H1 (cell line): ENCODE data around the gene PNCK. TPM values are rescaled to one million over a fixed set of nuclear protein-coding genes. Genes with fewer than 3 reads are reported as not detected.

Experiments used
- CTCF ChIA-PET: fragments of 300-600 bp; sonication (Branson Sonifier 250); formaldehyde crosslinking; loops from one replicate; lab custom pipeline; 2021; ENCODE audit not compliant: partially characterized antibody; lab: Charles Lee
- POLR2A ChIA-PET: fragments of 300-600 bp; sonication (Branson Sonifier 250); formaldehyde crosslinking; loops from one replicate; lab custom pipeline; 2021; ENCODE audit warnings: inconsistent platforms; ENCODE audit not compliant: partially characterized antibody; lab: Charles Lee
- DNase-seq, 2 experiments: peaks; one replicate each; pipeline versions ENCODE4 v3.0.0 to v3.0.0-alpha.2; 2010 to 2022; ENCODE audit warnings: low spot score in 2 of 2, low read depth in 1 of 2, mixed read lengths in 1 of 2
- FAIRE-seq: peaks from 2 replicates; lab custom pipeline; 2011; peaks lifted over from hg19 to GRCh38; lab: Jason Lieb, UNC
- H2AFZ ChIP-seq: 2 replicates; pipeline ENCODE4 v1.8.1; 2012; ENCODE audit warnings: low read length, inconsistent platforms
- H2AK5ac ChIP-seq: 2 replicates; pipeline ENCODE4 v1.6.1; 2013; ENCODE audit warnings: low read depth, low read length
- H2BK120ac ChIP-seq: replicated peaks from 2 replicates; pipeline ENCODE3; 2013; ENCODE audit warnings: low read depth, low read length, inconsistent platforms
- H2BK12ac ChIP-seq: 2 replicates; pipeline ENCODE4 v1.6.1; 2013; ENCODE audit warnings: low read depth, low read length
- H2BK15ac ChIP-seq: 2 replicates; pipeline ENCODE4 v1.6.1; 2013; ENCODE audit warnings: low read length
- H2BK20ac ChIP-seq: 2 replicates; pipeline ENCODE4 v1.6.1; 2013; ENCODE audit warnings: low read length
- H2BK5ac ChIP-seq: 2 replicates; pipeline ENCODE4 v1.6.1; 2013; ENCODE audit warnings: low read depth, low read length
- H3K14ac ChIP-seq: 2 replicates; pipeline ENCODE4 v1.6.1; 2013; ENCODE audit warnings: inconsistent platforms; ENCODE audit not compliant: insufficient read length
- H3K18ac ChIP-seq: 2 replicates; pipeline ENCODE4 v1.6.1; 2013; ENCODE audit warnings: low read length; ENCODE audit errors: extremely low read depth
- H3K23ac ChIP-seq: 2 replicates; pipeline ENCODE4 v1.6.1; 2013; ENCODE audit warnings: inconsistent platforms; ENCODE audit not compliant: insufficient read length
- H3K23me2 ChIP-seq: 2 replicates; pipeline ENCODE4 v1.6.1; 2013; ENCODE audit warnings: low read depth, low read length
- H3K27ac ChIP-seq: 2 replicates; pipeline ENCODE4 v1.6.1; 2011; ENCODE audit warnings: low read depth, low read length, inconsistent platforms
- H3K27me3 ChIP-seq, 4 experiments: replicated peaks in 1 of 4; 1 replicate in 1 of 4; 2 replicates in 3 of 4; pipeline versions ENCODE4 v1.6.1 to v1.8.1; 2011 to 2013; ENCODE audit warnings: low read length in 3 of 4, mild to moderate bottlenecking in 3 of 4, inconsistent platforms in 2 of 4, mixed read lengths in 2 of 4, moderate library complexity in 1 of 4; ENCODE audit not compliant: control insufficient read depth in 3 of 4, insufficient read depth in 3 of 4; ENCODE audit errors: extremely low read depth in 1 of 4
- H3K36me3 ChIP-seq, 4 experiments: 2 replicates each; pipeline versions ENCODE4 v1.6.1 to v1.8.1; 2011 to 2013; ENCODE audit warnings: mild to moderate bottlenecking in 4 of 4, low read length in 3 of 4, moderate library complexity in 2 of 4, control low read depth in 1 of 4, inconsistent platforms in 1 of 4; ENCODE audit not compliant: insufficient read depth in 4 of 4, control insufficient read depth in 2 of 4
- H3K4ac ChIP-seq: replicated peaks from 2 replicates; pipeline ENCODE3; 2013; ENCODE audit warnings: low read length, low read depth, mixed read lengths, inconsistent platforms; ENCODE audit not compliant: insufficient read length
- H3K4me1 ChIP-seq, 4 experiments: replicated peaks in 1 of 4; 1 replicate in 1 of 4; 2 replicates in 3 of 4; pipeline versions ENCODE4 v1.6.1 to v1.8.1; 2011 to 2013; ENCODE audit warnings: low read length in 3 of 4, inconsistent platforms in 2 of 4, mixed read lengths in 1 of 4; ENCODE audit not compliant: insufficient read depth in 4 of 4, control insufficient read depth in 3 of 4
- H3K4me2 ChIP-seq, 2 experiments: 2 replicates each; pipeline versions ENCODE4 v1.6.1 to v1.8.1; 2011 to 2013; ENCODE audit warnings: low read depth in 2 of 2, low read length in 2 of 2, control low read depth in 1 of 2, inconsistent platforms in 1 of 2, mild to moderate bottlenecking in 1 of 2; ENCODE audit not compliant: insufficient read depth in 1 of 2
- H3K4me3 ChIP-seq, 4 experiments: fragments of 200-600, 300-600 bp in 1 of 4; sonication (generic), shearing (Covaris generic), sonication (Bioruptor Twin) in 1 of 4; 2 replicates each; pipeline versions ENCODE4 v1.5.1 to v1.8.1; 2011 to 2016; ENCODE audit warnings: low read length in 4 of 4, low read depth in 3 of 4, control low read depth in 2 of 4, inconsistent platforms in 2 of 4, mild to moderate bottlenecking in 2 of 4, mixed read lengths in 1 of 4, moderate library complexity in 1 of 4; ENCODE audit not compliant: insufficient read depth in 2 of 4; ENCODE audit errors: extremely low read depth in 1 of 4
- H3K56ac ChIP-seq: replicated peaks from 2 replicates; pipeline ENCODE3; 2013; ENCODE audit warnings: low read depth, mild to moderate bottlenecking, mixed read lengths, low read length, inconsistent platforms; ENCODE audit not compliant: insufficient read length
- H3K79me1 ChIP-seq: 2 replicates; pipeline ENCODE4 v1.6.1; 2013; ENCODE audit warnings: low read depth, low read length, control low read depth
- H3K79me2 ChIP-seq, 2 experiments: 2 replicates each; pipeline versions ENCODE4 v1.6.1 to v1.8.1; 2012 to 2013; ENCODE audit warnings: low read length in 2 of 2, mild to moderate bottlenecking in 2 of 2, inconsistent platforms in 1 of 2; ENCODE audit not compliant: insufficient read depth in 2 of 2, control insufficient read depth in 1 of 2
- H3K9ac ChIP-seq, 4 experiments: replicated peaks in 1 of 4; 1 replicate in 1 of 4; 2 replicates in 3 of 4; pipeline versions ENCODE4 v1.6.1 to v1.8.1; 2011 to 2013; ENCODE audit warnings: low read depth in 3 of 4, low read length in 3 of 4, control low read depth in 2 of 4, mild to moderate bottlenecking in 2 of 4, moderate library complexity in 2 of 4, inconsistent platforms in 1 of 4; ENCODE audit errors: extremely low read depth in 1 of 4
- H3K9me3 ChIP-seq, 2 experiments: 2 replicates each; pipeline versions ENCODE4 v1.6.1 to v1.8.1; 2012 to 2013; ENCODE audit warnings: mild to moderate bottlenecking in 2 of 2, moderate library complexity in 2 of 2, control low read depth in 1 of 2, inconsistent platforms in 1 of 2, low read depth in 1 of 2, low read length in 1 of 2, mixed read lengths in 1 of 2; ENCODE audit not compliant: insufficient read depth in 2 of 2
- H4K20me1 ChIP-seq, 2 experiments: replicated peaks in 1 of 2; 2 replicates each; pipeline versions ENCODE3 to v1.8.1; 2011 to 2013; ENCODE audit warnings: inconsistent platforms in 2 of 2, low read length in 2 of 2, mild to moderate bottlenecking in 1 of 2; ENCODE audit not compliant: insufficient read depth in 2 of 2, control insufficient read depth in 1 of 2
- H4K5ac ChIP-seq: 2 replicates; pipeline ENCODE4 v1.6.1; 2013; ENCODE audit warnings: low read length, low read depth, mixed read lengths, inconsistent platforms; ENCODE audit not compliant: insufficient read length
- H4K8ac ChIP-seq: 2 replicates; pipeline ENCODE4 v1.8.0; 2013; ENCODE audit warnings: mild to moderate bottlenecking, moderate library complexity, low read length, inconsistent platforms; ENCODE audit not compliant: insufficient read depth; ENCODE audit errors: extremely low read depth
- H4K91ac ChIP-seq: replicated peaks from 2 replicates; pipeline ENCODE3; 2013; ENCODE audit warnings: low read length, mixed read lengths, inconsistent platforms; ENCODE audit not compliant: insufficient read length
- CTBP2 ChIP-seq: IDR thresholded peaks from 2 replicates; pipeline ENCODE4 v1.7.0; 2011; ENCODE audit warnings: borderline replicate concordance, mild to moderate bottlenecking, moderate library complexity, mixed read lengths, low read length; ENCODE audit not compliant: insufficient read depth, insufficient read length
- EZH2 ChIP-seq: fragments of 200-600 bp; sonication (generic); IDR thresholded peaks from 2 replicates; pipeline ENCODE4 v1.7.1; 2012; ENCODE audit warnings: low read depth, mild to moderate bottlenecking, moderate library complexity, low read length, inconsistent platforms; ENCODE audit not compliant: severe bottlenecking
- JUN ChIP-seq: IDR thresholded peaks from 2 replicates; pipeline ENCODE4 v1.6.1; 2011; ENCODE audit warnings: low read depth, mild to moderate bottlenecking, improper control_type of control experiment, low read length
- KDM1A ChIP-seq: fragments of 200-600, 300-600 bp; sonication (generic); IDR thresholded peaks from 2 replicates; pipeline ENCODE4 v1.7.1; 2016; ENCODE audit warnings: mild to moderate bottlenecking, low read length, borderline replicate concordance
- RAD21 ChIP-seq, 2 experiments: IDR thresholded peaks in 1 of 2; conservative IDR thresholded peaks in 1 of 2; 2 replicates each; pipeline ENCODE4 v1.6.1; 2011; ENCODE audit warnings: low read depth in 2 of 2, low read length in 2 of 2, improper control_type of control experiment in 1 of 2, inconsistent platforms in 1 of 2, mild to moderate bottlenecking in 1 of 2, moderate library complexity in 1 of 2
- RBBP5 ChIP-seq: IDR thresholded peaks from 2 replicates; pipeline ENCODE4 v1.7.1; 2012; ENCODE audit warnings: low read depth, mild to moderate bottlenecking, inconsistent platforms, low read length, moderate library complexity, borderline replicate concordance
- RXRA ChIP-seq: IDR thresholded peaks from 2 replicates; pipeline ENCODE4 v1.6.1; 2011; ENCODE audit warnings: low read depth, mild to moderate bottlenecking, low read length, moderate library complexity; ENCODE audit not compliant: insufficient read depth
- TAF1 ChIP-seq: IDR thresholded peaks from 2 replicates; pipeline ENCODE4 v1.6.1; 2011; ENCODE audit warnings: mild to moderate bottlenecking, low read depth, low read length
- ZNF274 ChIP-seq: IDR thresholded peaks from 2 replicates; pipeline ENCODE4 v1.7.0; 2012; ENCODE audit warnings: low read length, borderline replicate concordance; ENCODE audit errors: extremely low read depth
- WGBS, 2 experiments: shearing (Covaris generic) in 1 of 2; methylation state at CpG; one replicate each; pipeline versions ENCODE4 v1.1.6 to v1.1.7; 2013 to 2015; ENCODE audit warnings: low lambda C conversion rate in 2 of 2, mixed read lengths in 2 of 2, inconsistent platforms in 1 of 2, low coverage in 1 of 2, missing lambda C conversion rate in 1 of 2; ENCODE audit not compliant: insufficient replicate concordance in 2 of 2, insufficient coverage in 1 of 2, insufficient read length in 1 of 2; ENCODE audit errors: extremely low coverage in 1 of 2, missing lambda C conversion rate in 1 of 2; 5-methylcytosine and 5-hydroxymethylcytosine counted together
- polyA plus RNA-seq, 7 experiments: library from polyadenylated mRNA; depleted of rRNA in 3 of 7; stranded (reverse) in 5 of 7; unstranded in 2 of 7; fragments of >200 nt in 5 of 7; fragments of 200-250 nt in 2 of 7; gene quantifications; 1 replicate in 5 of 7; 2 replicates in 1 of 7; 4 replicates in 1 of 7; pipeline versions ENCODE4 v1.2.1 to v1.2.3, GENCODE V29; 2011 to 2013; ENCODE audit warnings: missing spikeins in 2 of 7, mixed read lengths in 2 of 7
- total RNA-seq: library from RNA; stranded (reverse); fragmentation: NEBNext Ultra II Directional; extraction: Animal tissue kit (Norgen Biotek cat#: 25700); gene quantifications from 2 replicates; pipeline ENCODE4 v1.2.1, GENCODE V29; 2021
- TF ChIP-seq, protein P1 (sequence below): IDR thresholded peaks from 2 replicates; pipeline ENCODE4 v1.6.1; 2012; ENCODE audit warnings: low read length, inconsistent platforms

Gene PNCK
- total and polyA plus RNA-seq, 2 of the 8 experiments (the other 6 are each of a cell fraction or from before 2014, with no cell fraction given) = 6.2 to 6.3 TPM

DNA sequence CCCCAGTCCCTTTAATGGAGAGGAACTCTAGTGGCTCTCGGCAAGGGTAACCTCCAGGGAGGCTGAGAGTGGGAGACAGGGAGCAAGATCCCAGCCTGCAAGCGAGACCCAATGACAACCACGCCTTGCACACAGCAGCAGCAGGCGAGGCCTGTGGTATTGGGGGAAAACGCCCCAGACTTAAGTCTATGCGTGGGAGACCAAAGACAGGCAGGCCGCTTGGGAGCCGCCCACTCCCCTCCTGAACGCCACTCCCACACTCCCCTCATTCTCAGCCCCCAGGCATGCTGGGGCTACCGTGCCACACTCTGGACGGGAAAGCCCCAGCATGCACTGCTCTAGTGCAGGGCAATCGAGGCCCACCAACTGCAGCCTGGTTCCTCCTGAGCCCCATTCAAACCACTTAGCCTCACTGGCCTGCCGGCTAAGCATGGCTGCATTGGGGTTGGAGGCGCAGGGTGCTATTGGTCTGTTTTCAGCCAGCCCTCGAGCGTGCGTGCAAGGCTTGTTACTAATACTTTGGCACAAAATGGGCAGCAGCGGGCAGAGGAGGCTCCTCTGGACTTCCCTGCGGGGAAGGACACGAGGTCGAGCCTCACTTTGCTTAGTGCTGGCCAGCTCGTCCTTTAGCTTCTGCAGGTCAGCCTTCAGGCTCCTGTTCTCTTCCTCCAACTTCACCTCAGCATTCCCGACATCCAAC is 28.9 kb upstream of the PNCK start:
- CTCF ChIA-PET = interaction anchor here (1.4 to 3.9 kb wide), 3 partner anchors 15 to 93 kb away, joined by 3 to 10 read pairs (median 5); partner anchors contain the start of gene SLC6A8
- Histone ChIP-seq H3K23me2 (no peaks in the 10 kb centered on the region), H3K23ac (no peak overlapping the region), H3K27me3 (no peaks in the 10 kb centered on the region), H3K79me1 (no peaks in the 10 kb centered on the region), H2AFZ (no peak overlapping the region), H3K4me2 (no peak overlapping the region), H4K5ac (no peak overlapping the region), H3K4ac (no peak overlapping the region), H3K27ac (no peak overlapping the region), H3K79me2 (no peaks in the 10 kb centered on the region), H4K91ac (no peak overlapping the region), H3K18ac (no peak overlapping the region), H3K9ac (no peak overlapping the region), H2BK120ac (no peak overlapping the region), H2BK20ac (no peak overlapping the region), H4K20me1 (no peaks in the 10 kb centered on the region), H3K4me1 (no peaks in the 10 kb centered on the region; a peak in 1 of 7 replicates), H3K9me3 (no peaks in the 10 kb centered on the region), H2BK5ac (no peak overlapping the region), H4K8ac (no peak overlapping the region), H3K14ac (no peak overlapping the region), H2BK15ac (no peak overlapping the region), H3K56ac (no peak overlapping the region), H3K4me3 (no peak overlapping the region), H3K36me3 (peaks cover 0 to 23% (median 4%) of the 10 kb centered on the region in 4 experiments; a peak in 6 of 8 replicates), H2AK5ac (no peak overlapping the region), H2BK12ac (no peak overlapping the region)
- POLR2A ChIA-PET = no interaction called here
- FAIRE-seq = no peak
- 93% methylated on average over 16 of the region's 23 CpGs; no CpG with 5 or more reads in 1 of the 2 experiments for WGBS, 2 experiments
- DNase-seq = no peak
- no peak for TF ChIP-seq JUN
- no peak for TF ChIP-seq TAF1
- TF ChIP-seq RAD21 (IDR thresholded peaks at IDR 0.05 in 1 of 2, conservative IDR thresholded peaks at IDR 0.05 in 1 of 2; ENCODE audit: low read depth in 2 of 2, low read length in 2 of 2) = no peak
- no peak for TF ChIP-seq RBBP5
- TF ChIP-seq ZNF274 = no peak
- TF ChIP-seq, protein P1, sequence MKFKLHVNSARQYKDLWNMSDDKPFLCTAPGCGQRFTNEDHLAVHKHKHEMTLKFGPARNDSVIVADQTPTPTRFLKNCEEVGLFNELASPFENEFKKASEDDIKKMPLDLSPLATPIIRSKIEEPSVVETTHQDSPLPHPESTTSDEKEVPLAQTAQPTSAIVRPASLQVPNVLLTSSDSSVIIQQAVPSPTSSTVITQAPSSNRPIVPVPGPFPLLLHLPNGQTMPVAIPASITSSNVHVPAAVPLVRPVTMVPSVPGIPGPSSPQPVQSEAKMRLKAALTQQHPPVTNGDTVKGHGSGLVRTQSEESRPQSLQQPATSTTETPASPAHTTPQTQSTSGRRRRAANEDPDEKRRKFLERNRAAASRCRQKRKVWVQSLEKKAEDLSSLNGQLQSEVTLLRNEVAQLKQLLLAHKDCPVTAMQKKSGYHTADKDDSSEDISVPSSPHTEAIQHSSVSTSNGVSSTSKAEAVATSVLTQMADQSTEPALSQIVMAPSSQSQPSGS = no peak
- no peak for TF ChIP-seq EZH2
- TF ChIP-seq RXRA = no peak
- no peak for TF ChIP-seq CTBP2
- no peak for TF ChIP-seq KDM1A
